GM19468 (cell line): ENCODE results near the gene MOG.

Experiments used
- ATAC-seq: cut with Tn5 transposase; IDR thresholded peaks from one replicate; pipeline ENCODE4 v1.9.1; 2021; ENCODE audit warnings: mild to moderate bottlenecking, moderate library complexity, moderate number of reproducible peaks; ENCODE audit not compliant: unreplicated experiment; ENCODE audit errors: extremely low read depth

Gene MOG

DNA sequence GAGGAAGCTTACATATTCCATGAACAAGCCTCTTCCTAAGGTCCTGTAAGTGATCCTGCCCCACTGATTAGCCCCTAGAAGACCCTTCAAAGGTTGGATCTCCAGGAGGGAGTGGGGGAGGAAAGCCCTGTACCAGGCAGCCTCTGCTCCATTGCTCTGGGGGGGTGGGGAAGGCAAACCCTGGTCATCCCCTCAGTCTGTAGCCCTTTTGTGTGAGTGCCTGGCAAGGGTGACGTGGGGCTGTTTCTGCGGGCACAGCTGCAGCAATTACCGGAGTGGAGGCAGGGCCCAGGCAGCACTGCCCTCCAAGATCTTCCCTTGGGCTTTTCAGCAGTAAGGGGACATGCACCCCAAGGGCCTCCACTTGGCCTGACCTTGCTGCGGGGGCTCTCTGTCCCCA, at the start of gene MOG:
Gene MOG (plus strand): TSS at position 295 of the 400 bp plus-strand sequence. CDS start 118 bp downstream, outside the sequence.
- ATAC-seq = no peak

GRCh38 chr6:29608131-29608530, 48.8 kb upstream of the MOG start:
- no peak for ATAC-seq

- no peak for ATAC-seq
Measured at GRCh38 chr6:29610540-29610939, 46.4 kb upstream of the MOG start.

DNA sequence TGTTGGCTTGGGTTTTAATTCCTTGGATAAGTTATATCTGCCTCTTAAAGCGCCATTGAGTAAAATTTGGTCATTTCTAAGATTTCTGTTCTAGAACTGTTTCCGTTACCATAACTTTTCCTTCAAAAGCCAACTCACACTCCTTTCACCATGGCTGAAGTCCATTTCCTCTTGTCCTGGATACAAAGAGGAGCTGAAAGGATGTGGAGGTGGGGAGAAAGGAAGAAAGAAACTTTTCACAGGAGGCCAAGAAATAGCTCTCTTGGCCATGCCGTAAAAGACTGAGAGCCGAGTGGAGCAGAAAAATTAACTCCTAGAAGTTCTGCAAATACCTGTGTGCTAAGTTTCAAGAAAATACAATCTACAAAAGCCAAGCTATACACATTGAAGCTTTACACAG, 45.5 kb upstream of the MOG start:
- no peak for ATAC-seq

DNA sequence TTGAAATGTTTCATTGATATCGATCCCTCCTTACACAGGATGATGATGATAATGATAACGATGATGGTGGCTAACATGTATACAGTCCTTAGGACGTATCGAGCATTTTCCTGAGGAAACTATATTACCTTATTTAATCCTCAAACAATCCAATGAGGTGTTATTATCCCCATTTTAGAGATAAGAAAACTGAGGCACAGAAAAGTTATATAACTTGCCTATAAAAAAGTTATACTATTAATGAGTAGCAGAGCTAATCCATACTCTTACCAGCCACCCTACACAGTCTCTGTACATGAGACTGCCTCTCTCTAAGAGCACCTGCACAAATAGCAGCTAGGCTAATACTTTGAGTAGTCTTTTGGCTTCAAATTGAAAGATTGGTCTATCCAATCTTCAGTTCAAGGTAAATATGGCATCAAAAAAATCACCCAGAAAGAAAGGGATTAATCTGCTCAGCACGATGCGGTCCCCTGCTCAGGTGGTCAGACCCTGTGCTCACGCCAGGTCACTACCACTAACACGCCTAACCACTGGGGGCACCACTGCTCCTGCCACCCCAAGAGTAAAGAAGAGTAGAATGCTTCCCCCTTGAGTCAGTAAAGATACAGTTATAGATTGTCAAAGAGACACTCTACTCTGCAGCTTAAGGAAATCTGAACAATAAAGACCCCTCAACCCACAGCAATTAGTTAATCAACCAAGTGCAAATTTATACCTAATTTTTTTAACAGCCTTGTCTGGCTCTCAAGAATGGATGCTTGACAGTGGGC, 38.9 kb upstream of the MOG start:
- ATAC-seq = no peak

- ATAC-seq = no peak
Measured at GRCh38 chr6:29619578-29620160, 37.2 kb upstream of the MOG start.

DNA sequence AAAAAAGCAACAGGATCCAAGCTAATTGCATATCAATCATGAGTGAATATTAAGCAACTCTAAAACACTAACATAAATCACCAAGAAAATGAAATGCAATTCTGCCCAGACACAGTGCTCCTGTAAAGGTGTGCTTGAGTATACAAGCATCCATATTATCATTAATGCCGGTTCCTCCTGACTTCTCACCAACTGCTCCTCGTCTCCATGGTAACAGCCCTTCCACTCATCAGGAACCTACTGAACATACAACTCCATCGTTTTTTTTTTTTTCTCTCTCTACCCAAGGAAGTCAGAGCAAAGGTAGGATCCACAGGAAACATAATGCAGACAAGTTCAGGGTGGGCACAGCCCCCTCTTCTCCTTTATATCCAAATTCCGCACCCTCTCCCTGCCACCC, 36.3 kb upstream of the MOG start:
- no peak for ATAC-seq

GRCh38 chr6:29624520-29624961, 32.4 kb upstream of the MOG start:
- ATAC-seq = no peak

DNA sequence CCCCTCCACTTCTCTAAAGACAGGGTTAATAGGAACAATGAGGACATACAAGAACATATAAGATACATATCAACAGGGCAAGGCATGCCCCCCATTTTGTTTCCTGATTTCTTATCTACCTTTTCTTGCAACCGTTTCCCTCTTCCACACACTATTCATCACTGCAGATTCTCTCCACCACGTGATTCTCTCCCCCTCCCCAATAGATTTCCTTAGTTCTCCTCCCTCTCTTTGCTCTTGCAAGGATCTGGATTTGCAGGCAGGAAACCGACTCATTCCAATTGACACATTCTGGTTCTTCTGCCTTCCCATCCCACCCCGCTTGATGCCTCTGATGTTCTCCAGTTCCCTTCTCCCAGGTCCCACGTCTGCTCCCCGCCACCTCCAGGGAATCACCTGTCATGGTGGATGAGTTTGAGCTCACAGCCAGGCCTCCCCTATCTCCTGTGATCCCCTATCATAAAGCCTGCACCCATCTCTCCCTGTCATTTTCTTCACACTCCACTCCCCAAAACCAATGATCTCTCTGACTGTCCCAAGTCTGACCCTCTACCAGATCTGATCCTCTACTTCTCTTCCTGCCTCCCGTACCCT, 31.5 kb upstream of the MOG start:
- ATAC-seq = no peak

GRCh38 chr6:29626948-29627754, 29.7 kb upstream of the MOG start:
- no peak for ATAC-seq

- no peak for ATAC-seq
Measured at GRCh38 chr6:29627755-29628418, 29.0 kb upstream of the MOG start.

DNA sequence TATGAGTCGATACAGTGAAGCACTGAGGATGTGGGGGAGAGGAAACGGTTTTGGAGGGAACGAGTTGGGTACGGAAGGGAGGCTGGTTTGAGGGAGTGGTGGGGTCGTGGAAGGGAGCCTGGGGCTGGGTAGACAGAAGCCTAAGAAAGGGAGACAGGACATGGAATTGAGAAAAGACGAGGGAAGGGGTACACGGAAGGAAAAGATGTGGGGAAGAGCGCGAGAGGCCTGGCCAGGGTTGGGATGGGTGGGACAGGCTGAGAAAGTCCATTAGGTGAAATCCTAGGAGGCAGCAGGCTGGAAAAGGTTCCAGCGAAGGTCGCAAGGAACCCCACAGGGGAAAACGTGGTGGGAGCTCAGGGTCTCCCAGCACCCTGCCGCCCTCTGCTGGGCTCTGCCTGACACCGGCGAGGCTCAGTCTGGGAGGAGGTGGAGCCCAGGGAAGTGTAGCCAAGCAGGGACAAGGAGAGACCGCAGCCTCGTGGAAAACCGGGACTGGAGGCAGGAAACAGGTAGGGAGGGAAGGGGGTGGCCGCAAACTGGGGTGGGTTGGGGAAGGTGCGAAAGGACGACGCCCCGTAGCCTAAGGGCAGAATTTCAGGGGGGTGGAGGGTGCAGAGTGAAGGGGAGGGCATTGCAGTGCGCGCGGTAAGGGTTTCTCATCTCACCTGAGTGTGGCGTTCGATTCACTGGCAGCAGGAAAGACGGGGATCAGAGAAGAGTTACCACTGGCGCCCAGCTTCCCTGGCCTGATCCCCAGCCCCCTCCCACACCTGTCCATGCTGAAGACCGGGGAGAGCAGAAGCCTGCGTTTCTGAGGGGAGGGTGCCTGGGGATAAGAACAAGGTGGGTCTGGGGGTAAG, 28.2 kb upstream of the MOG start:
- no peak for ATAC-seq

DNA sequence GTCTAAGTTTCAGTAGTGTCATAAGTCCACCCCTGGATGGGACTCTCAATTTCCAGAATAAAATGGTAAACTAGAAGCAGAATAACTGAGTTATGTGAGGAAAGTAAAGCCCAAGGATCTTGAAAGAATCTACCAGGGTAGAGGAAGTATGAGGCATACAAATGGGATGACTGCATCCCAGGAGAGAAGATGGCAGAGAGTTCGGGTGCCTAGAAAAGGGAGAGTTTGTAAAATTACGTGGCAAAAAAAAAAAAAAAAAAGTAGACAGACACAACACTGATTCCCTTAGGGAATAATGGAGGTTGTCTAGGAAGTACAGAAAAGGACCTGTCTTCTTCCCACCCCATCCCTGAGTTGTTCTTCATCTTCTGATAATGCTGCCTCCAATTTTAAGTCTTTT, 27.3 kb upstream of the MOG start:
- no peak for ATAC-seq

- no peak for ATAC-seq
Measured at GRCh38 chr6:29630315-29630714, 26.6 kb upstream of the MOG start.

GRCh38 chr6:29631209-29631810, 25.6 kb upstream of the MOG start:
- no peak for ATAC-seq

DNA sequence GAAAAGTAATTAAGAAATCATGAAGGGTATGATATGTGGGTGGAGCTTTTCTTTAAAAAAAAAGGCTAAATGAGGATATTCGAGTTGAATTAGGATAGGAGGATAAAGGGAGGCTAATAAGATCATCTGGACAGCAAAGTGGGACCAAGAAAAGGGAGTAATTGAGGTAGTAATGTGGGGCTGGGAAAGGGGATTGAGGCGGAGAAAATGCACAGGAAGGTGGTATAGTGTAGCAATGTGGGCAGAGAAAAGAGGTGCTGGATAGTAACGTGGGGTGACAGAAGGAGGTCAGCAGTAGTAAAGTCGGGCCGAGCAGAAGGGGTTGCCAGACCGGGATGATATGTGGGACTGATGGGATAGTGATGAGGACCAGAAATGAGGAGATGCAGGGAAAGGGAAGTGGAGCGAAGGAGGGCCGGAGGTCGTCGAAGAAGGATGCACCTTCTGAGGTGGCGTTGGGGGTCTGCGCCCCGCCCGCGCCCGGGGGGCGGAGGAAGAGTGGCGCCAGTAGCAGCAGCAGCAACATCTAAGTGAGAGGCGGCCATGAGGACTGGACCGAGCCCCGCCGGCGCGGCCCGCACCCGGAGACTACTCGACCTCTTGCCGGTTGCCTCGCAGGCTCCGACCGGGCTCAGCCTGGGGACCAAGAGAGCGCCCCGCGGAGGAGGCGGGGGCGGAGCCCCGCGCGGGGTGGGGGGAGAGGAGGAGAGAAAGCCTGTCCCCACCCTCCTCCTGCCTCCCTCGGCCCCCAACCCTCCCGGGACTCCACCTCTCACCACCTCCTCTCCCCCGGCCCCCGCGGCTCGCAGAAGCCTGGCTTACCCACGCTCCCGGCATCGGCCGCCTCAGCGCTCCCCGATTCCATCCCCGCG, 24.8 kb upstream of the MOG start:
- no peak for ATAC-seq

GRCh38 chr6:29632789-29633533, 23.9 kb upstream of the MOG start, which contains the start of gene GABBR1:
GABBR1 (minus strand) TSS chr6:29633183; CDS start chr6:29632385, 798 bp downstream.
- ATAC-seq = no peak
